HG03571 (cell line): ENCODE measurements around the gene HMBS.
"Not testable (repeated sequence)": the region's sequence is repeated elsewhere in the genome, so short reads cannot be mapped to it uniquely, and the experiment has no call there.

Experiments used
- ATAC-seq: cut with Tn5 transposase; IDR thresholded peaks from one replicate; pipeline ENCODE4 v1.9.1; 2021; ENCODE audit not compliant: unreplicated experiment

HMBS gene

DNA sequence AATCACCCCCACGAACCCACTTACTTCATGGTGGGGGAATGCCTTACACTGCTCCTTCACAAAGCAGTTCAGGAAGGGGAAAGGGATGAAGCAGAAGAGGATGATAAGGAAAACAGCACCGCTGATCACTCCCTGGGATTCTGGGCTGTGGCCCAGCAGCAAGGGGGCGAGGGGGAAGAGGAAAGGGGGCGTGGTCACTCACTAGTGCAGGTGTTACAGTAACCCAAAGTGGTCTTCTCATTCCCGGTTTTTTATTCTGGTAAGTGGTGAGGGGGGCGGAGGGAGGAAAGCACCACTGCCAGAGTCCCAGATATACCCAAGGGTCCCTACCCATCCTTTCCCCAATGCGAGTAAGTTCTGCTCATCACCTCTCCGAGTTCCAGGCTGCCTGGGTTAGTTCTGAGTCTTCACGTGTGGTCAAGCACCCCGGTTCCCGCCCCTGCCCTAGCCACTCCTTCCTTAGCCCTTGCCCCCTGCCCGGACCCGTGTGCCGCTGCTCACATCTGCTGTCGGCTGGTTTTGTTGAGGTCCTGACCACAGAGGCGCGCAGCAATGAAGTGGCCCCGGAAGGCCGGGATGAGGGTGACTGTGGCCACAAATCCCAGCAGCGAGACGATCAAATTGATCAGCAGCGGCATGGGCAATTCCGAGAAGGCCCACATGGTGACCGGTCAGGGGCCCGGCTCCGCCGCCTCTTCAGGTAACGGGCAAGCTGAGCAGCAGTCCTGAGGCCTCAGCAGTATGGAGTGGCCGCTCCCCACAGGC lies 16.5 kb downstream of the HMBS start:
- peak; percentile 8 for ATAC-seq

- peak; percentile 69 for ATAC-seq
Measured at GRCh38 chr11:119101759-119102423, 17.2 kb downstream of the HMBS start, which contains the start of gene DPAGT1. Gene DPAGT1 (minus strand): TSS chr11:119101853. CDS start chr11:119101655, 198 bp downstream.

- not testable (repeated sequence) for ATAC-seq
Measured at GRCh38 chr11:119103161-119103664, 18.5 kb downstream of the HMBS start.

DNA sequence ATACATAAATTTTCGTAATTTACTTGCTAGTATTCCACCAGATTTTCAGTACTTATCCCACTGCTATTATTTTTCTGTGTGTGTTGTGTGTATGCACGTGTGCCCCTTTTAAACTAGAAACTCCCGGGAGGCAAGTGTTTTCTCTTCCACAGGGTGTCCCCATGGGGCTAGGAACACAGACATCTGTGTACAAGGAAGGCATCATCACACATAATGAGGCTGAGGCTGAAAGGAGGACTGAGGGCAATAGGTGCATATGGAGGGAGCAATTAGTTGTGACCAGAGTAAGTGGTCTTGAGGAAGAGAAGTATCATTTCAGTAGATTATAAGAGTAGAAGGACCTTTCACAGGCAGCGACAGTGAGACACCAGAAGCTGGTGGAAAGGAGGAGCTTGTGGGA lies 19.1 kb downstream of the HMBS start:
- ATAC-seq = no peak

GRCh38 chr11:119106564-119107537 lies 22.2 kb downstream of the HMBS start, which contains the start of gene C2CD2L:
Gene C2CD2L (plus strand): TSS chr11:119107344. CDS start chr11:119107742, 398 bp downstream.
- peak; percentile 58 for ATAC-seq

GRCh38 chr11:119107538-119108145 lies 23.0 kb downstream of the HMBS start:
- ATAC-seq = peak; percentile 26

DNA sequence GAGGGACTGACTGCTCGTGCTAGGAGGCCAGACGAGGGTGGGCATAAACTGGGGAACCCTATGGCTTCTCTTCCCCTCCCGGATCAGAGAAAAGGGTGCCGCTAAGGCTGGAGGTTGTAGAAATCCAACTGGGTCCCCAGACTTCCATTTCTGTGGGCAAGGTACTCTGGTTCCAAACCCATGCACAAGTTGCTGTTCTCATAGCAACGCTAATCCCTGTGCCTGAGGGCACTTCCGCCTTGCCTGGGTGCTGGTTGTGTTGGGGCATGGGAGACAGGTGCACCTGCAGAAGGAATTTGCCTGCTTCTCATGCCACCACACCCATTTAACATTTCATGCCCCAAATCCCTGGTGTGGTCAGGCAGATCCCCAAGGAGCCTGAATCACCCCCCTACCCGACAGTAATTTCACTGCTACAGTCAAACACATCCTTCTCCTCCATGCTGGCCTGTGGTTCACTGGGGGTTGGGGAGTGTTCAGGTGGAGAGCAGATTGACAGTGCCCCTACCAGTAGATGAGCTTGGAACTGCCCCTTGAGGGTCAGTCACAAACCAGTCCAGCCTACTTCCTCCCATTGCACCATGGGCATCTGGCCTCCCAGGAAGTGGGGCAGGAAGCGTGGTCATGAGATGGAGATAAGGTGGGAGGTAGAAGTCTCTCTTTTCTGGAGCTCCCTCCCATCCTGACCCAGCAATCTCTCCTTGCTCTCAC lies 23.6 kb downstream of the HMBS start:
- no peak for ATAC-seq

- ATAC-seq = no peak
Measured at GRCh38 chr11:119108857-119109221, 24.2 kb downstream of the HMBS start.

GRCh38 chr11:119109843-119110242 lies 25.2 kb downstream of the HMBS start:
- ATAC-seq = no peak

DNA sequence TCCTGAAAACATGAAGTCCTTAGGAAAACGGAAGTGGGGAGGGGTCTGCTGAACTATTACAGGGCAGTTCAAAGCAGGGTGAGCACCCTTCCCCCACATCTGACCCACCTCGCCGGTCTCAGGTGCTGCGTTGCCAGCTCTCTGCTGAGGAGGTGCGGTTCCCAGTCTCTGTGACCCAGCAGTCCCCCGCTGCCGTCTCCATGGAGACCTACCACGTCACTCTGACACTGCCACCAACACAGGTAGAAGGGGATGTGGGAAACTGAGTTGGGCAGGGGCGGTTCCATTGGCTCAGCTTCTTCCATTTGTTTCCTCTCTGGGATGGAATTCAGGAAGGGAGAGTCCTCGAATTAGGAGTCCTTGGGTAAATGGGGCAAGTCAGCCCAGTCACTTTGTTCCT lies 25.8 kb downstream of the HMBS start:
- ATAC-seq = no peak

- ATAC-seq = no peak
Measured at GRCh38 chr11:119111361-119111925, 26.8 kb downstream of the HMBS start.

- ATAC-seq = no peak
Measured at GRCh38 chr11:119112314-119113020, 27.8 kb downstream of the HMBS start.

DNA sequence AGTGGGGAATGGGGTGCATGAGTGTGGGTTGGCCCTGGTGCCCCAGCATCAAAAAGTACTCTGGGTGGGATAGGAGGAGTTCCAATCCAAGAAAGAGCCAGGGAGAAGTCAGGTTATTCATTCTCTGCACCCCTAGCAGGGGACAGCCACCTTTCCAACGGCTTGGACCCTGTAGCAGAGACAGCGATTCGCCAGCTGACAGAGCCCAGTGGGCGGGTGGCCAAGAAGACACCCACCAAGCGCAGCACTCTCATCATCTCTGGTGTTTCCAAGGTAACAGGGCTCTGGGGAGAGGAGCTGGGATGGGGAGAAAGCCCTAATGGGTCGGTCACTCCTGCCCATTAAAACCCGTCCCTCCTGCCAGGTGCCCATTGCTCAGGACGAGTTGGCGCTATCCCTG lies 29.0 kb downstream of the HMBS start:
- ATAC-seq = no peak

DNA sequence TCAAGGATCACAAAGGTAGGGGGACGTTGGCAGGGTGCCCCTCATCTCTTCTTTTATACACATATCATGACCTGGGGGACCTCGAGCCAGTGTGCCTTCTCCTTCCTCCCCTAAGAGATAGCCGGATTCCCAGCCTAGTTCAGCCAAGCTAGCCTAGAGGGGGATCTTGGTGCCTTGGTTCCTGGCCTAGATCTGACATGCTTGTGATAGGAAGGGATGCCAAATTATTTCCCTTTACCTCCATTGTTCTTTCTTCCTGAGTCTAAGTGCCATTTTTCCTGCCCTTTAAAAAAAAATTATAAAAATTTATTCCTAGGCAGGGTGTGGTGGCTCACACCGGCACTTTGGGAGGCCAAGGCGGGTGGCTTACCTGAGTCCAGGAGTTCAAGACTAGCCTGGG lies 29.7 kb downstream of the HMBS start:
- no peak for ATAC-seq

DNA sequence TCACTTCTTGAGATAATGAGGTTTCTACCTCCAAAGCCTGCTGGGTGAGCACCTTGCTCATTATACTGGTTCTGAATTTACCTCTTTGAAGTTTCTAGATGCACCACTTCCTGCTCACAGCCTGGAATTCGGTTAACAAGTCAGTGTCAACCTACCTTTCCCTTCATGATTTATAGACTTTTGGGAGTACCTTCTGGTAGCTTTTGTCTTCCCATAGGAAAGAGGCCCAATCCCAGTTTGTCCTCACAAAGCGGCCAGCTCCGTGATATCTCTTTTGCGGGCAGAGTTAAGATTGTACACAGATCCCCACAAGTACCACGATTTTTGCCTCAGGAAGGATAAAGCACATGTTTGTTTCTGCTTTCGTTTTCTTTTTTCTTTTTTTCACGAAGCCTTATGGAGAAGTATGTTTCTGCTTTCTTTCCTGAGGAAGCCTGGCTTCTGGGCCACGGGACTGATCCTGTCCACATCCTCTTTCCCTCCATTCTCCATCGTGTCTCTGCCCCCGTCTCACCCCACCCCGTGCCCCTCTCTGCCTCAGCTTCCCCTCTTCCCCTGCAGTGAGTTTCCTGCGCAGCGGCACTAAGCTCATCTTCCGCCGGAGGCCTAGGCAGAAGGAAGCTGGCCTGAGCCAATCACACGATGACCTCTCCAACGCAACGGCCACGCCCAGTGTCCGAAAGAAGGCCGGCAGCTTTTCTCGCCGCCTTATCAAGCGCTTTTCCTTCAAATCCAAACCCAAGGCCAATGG lies 31.0 kb downstream of the HMBS start:
- no peak for ATAC-seq

GRCh38 chr11:119116235-119116594 lies 31.5 kb downstream of the HMBS start:
- ATAC-seq = no peak

DNA sequence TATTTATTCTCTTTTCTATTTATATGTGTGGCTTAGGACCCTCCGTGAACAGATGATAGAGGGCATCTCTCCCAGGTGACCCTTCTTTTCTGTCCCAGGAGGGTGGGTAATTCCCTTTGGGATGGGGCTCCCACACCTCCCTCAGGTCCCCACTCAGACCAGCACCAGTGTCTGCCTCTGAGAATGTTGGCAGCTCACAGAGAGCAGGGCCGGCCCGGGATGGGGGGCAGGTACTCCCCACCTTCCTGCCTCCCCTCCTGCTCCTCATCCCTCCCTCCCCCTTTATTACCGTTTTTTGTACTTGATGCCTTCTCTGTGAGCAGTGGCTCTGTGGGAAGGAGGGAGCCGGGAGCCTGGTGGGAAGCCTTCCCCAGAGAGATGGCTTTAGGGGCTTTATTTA lies 31.9 kb downstream of the HMBS start:
- ATAC-seq = no peak

DNA sequence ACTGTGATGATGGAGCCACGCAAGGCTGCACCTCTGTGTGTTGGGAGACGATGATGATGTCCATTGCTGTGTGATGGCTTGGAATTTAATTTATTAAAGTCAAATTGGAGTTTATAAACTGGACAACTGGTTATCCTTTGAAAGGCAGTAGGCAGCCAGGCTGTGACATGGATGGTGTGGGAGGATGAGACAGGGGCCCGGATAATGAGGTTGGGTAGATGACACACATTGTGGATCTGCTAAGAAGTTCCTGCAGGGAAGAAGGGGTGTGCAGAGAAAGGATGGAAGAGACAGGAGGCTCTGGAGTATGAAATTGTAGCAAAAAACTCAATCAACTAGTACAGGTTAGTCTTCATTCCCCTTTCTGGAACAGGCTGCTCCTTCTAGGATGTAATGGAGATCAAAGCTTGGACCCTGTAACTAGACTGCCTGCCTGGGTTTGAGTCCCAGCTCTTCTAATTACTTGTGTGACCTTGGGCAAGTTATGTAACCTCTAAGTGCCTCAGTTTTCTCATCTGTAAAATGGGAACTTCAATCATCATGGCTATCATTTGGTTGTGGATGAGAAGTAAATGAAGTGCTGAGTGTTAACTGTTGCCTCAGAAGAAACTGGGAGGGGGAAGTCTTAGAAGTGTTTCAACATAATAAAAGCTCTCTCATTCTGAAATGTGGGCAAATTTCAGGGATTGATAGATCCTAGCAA lies 32.5 kb downstream of the HMBS start:
- no peak for ATAC-seq
